Activated T-helper 2 cell treated with anti-CD3 and anti-CD28 coated beads, Interferon-gamma antibody, Interleukin-2, Interleukin-4, amounts not matched to agents 10 μg/mL and 5 μg/mL and 100 μg/mL, durations not matched to agents 14 hours and 24 hours and 36 hours (primary cell): ENCODE data around the gene CYP4V2. TPM values are rescaled to one million over a fixed set of nuclear protein-coding genes. Genes with fewer than 3 reads are reported as not detected.
A peak's percentile ranks its signal among the peaks of the same experiment; 100 is the strongest.

Experiments
- DNase-seq: peaks from one replicate; pipeline ENCODE4 v3.0.0; 2021; ENCODE audit warnings: low spot score
- H3K27ac Mint-ChIP-seq: one replicate; pipeline ENCODE4 v1.8.0; 2021; ENCODE audit warnings: mixed read lengths
- H3K27me3 Mint-ChIP-seq: one replicate; pipeline ENCODE4 v1.8.0; 2021; ENCODE audit warnings: low read depth, mixed read lengths
- H3K36me3 Mint-ChIP-seq: one replicate; pipeline ENCODE4 v1.8.0; 2021; ENCODE audit warnings: low read depth, mixed read lengths
- H3K4me1 Mint-ChIP-seq: one replicate; pipeline ENCODE4 v1.8.0; 2021; ENCODE audit warnings: low read depth, mixed read lengths
- H3K4me3 Mint-ChIP-seq: one replicate; pipeline ENCODE4 v1.8.0; 2021; ENCODE audit warnings: low read depth, mild to moderate bottlenecking, moderate library complexity, mixed read lengths
- H3K9me3 Mint-ChIP-seq: one replicate; pipeline ENCODE4 v1.8.0; 2021; ENCODE audit warnings: mixed read lengths
- intact Hi-C: fragments of 100-400 bp; cut with micrococcal nuclease; formaldehyde crosslinking; loops from one replicate; pipeline ENCODE4 v1.15.1; 2023
- total RNA-seq: library from RNA; stranded (reverse); gene quantifications from 2 replicates; pipeline ENCODE4 v1.2.3, GENCODE V29; 2022

The CYP4V2 gene
- total RNA-seq, 1 donor from 2014 or later = 8.9 TPM

DNA sequence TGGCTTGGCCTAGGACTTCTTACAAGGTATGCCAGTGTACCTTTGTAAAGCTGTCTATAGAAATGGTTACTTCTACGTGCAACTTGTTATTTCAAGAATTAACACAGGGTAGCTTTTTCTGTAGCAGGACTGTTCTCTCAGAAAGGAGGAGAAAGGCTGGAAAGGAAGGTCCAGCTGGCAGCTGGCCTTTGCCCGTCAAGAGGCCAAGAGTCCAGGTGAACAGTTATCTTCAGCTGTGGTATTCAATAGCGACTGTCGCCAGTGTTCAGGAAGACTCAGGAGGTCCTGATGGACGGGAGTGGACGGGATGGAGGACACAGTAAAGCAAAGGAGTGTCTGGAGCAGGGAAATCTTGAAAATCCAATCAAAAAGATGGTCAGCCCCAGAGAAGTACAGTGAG, 4.7 kb downstream of the CYP4V2 start:
- Mint-ChIP-seq H3K4me3 (no peak overlapping the region), H3K27me3 (no peaks in the 10 kb centered on the region), H3K9me3 (no peaks in the 10 kb centered on the region), H3K4me1 (peaks cover 6% of the 10 kb centered on the region), H3K27ac (no peak overlapping the region), H3K36me3 (peaks cover 18% of the 10 kb centered on the region)
- intact Hi-C loops = no loop called here
- DNase-seq = no peak

DNA sequence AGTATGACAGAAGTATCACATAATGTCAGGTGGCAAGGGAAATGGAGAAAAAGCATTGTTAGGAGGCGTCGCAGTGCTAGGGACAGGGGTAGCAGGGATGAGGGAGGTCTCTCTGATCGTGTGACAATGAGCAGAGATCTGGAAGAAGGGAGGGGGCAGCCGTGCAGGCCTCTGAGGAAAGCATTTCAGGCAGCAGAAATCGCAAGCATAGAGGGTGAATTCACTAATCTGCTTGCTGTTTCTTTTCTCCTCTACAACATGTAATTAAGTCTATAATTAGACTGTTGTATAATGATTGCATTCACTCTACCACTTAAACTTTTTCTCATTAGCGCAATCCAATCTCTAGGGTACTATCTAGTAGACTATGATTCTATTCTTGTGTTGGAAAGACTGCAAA, 9.1 kb downstream of the CYP4V2 start:
- DNase-seq = no peak
- Mint-ChIP-seq H3K27ac (no peak overlapping the region), H3K4me3 (no peak overlapping the region), H3K4me1 (peaks cover 6% of the 10 kb centered on the region), H3K27me3 (no peaks in the 10 kb centered on the region), H3K9me3 (no peaks in the 10 kb centered on the region), H3K36me3 (peaks cover 14% of the 10 kb centered on the region)
- intact Hi-C loops = no loop called here

DNA sequence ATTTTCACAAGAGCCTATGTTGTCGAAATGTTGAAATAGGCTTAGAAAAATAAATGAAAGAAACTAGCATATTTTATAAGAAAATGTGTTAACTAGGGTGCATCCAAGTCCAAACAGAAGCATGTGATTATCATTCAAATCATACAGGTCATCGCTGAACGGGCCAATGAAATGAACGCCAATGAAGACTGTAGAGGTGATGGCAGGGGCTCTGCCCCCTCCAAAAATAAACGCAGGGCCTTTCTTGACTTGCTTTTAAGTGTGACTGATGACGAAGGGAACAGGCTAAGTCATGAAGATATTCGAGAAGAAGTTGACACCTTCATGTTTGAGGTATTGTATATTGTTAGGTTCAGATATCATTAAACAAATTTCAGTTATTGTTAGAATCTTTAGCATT, 9.6 kb downstream of the CYP4V2 start:
- H3K9me3 Mint-ChIP-seq = no peaks in the 10 kb centered on the region
- intact Hi-C loops = no loop called here
- H3K4me3 Mint-ChIP-seq = no peak overlapping the region
- H3K27ac Mint-ChIP-seq = no peak overlapping the region
- DNase-seq = no peak
- H3K36me3 Mint-ChIP-seq = peaks cover 11% of the 10 kb centered on the region
- H3K27me3 Mint-ChIP-seq = no peaks in the 10 kb centered on the region
- peaks cover 6% of the 10 kb centered on the region for H3K4me1 Mint-ChIP-seq

DNA sequence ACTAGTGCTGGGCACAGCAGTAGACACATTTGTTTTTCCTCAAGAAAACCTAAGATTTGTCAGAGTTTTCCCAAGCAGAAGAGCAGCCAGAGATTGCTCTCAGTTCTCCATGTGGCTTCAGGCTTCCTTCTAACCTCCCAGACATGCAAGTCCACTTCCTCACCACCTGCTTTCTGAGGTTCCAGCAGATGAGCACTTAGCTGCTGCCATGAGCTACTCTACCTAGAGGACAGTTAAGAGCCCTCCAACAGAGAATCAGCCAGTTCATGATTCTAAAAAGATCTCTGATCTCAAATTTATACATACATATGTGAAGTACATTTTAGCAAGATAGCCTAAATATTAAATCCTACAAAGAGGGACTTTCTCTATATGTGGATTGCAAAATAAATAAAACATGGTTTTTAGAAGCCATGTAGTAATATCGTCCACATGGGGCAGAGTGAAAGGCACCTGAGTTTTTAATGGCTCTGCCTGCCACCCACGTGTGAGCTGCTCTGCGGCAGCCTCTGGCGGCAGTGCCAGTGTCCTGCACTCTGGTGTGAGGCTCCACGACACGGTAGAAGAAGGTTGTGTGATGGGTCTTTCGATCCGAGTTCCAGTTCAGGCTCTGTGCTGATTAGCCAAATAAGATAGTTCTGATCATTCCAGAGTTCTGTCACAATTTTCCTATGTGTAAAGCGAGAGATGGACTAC, 10.3 kb downstream of the CYP4V2 start:
- Mint-ChIP-seq H3K9me3 (no peaks in the 10 kb centered on the region), H3K27ac (no peak overlapping the region), H3K27me3 (no peaks in the 10 kb centered on the region), H3K4me1 (peaks cover 6% of the 10 kb centered on the region), H3K36me3 (peaks cover 6% of the 10 kb centered on the region), H3K4me3 (no peak overlapping the region)
- intact Hi-C loops = no loop called here
- peak; percentile 29 for DNase-seq

DNA sequence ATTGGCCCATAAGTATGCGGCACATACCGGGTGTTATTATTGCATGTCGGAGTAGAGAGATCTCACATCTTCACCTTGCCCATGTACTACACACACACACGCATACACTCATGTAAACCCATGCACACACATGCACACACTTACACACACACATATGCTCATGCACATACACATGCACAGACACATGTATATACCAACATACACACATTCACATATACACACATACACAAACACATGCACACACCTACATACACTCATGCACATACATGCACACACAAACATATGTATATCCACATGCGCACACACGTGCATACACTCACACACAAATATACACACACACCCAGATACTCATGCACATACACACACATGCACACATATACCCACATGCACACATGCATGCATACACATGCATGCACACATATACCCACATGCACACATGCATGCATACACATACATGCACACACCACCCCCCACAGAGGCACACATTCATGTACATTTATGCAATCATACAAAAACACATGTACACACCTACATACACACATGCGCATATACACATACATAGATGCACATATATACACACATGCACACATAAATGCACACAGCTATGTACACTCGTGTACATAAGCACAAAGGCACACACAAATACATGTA, 11.2 kb downstream of the CYP4V2 start:
- no peaks in the 10 kb centered on the region for H3K27me3 Mint-ChIP-seq
- intact Hi-C loops = no loop called here
- peaks cover 6% of the 10 kb centered on the region for H3K4me1 Mint-ChIP-seq
- DNase-seq = no peak
- H3K9me3 Mint-ChIP-seq = no peaks in the 10 kb centered on the region
- no peaks in the 10 kb centered on the region for H3K36me3 Mint-ChIP-seq
- H3K4me3 Mint-ChIP-seq = no peak overlapping the region
- H3K27ac Mint-ChIP-seq = no peak overlapping the region

DNA sequence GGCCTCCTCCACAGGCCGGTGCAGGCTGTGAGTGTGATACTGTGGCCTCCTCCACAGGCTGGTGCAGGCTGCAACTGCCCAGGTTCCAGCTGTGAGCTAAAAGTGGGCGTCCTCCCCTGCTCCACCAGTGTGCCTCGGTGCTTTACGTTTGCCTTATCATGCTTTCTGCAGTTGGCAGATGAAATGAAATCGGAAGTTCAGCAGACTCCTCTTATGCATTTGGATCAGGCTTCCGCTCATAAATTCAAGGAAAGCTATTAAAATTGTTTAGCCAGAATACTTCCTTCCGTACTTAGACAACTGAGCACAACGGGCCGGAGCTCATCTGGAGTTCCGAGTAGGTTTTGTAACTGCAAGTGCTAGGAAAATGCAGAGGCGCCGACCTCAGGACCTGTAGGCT, 12.0 kb downstream of the CYP4V2 start:
- Mint-ChIP-seq H3K27me3 (no peaks in the 10 kb centered on the region), H3K36me3 (no peaks in the 10 kb centered on the region), H3K9me3 (no peaks in the 10 kb centered on the region), H3K4me1 (peaks cover 6% of the 10 kb centered on the region), H3K27ac (no peak overlapping the region), H3K4me3 (no peak overlapping the region)
- no peak for DNase-seq
- intact Hi-C loops = no loop called here

DNA sequence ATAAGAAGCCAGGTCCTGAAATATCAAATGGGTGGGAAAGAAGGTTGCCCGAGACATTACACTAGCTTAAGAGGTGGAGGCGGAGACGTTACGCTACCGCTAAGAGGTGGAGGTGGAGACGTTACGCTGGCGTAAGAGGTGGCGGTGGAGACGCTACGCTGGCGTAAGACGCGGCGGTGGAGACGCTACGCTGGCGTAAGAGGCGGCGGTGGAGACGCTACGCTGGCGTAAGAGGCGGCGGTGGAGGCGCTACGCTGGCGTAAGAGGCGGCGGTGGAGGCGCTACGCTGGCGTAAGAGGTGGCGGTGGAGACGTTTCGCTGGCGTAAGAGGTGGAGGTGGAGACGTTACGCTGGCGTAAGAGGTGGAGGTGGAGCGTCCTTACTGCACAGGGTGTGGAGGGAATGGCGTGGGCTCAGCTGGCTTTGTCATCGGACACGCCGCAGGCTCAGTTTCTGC, 12.8 kb downstream of the CYP4V2 start:
- H3K4me3 Mint-ChIP-seq = no peak overlapping the region
- peaks cover 7% of the 10 kb centered on the region for H3K36me3 Mint-ChIP-seq
- intact Hi-C loops = no loop called here
- no peak for DNase-seq
- peaks cover 5% of the 10 kb centered on the region for H3K9me3 Mint-ChIP-seq
- H3K4me1 Mint-ChIP-seq = peaks cover 6% of the 10 kb centered on the region
- H3K27me3 Mint-ChIP-seq = no peaks in the 10 kb centered on the region
- H3K27ac Mint-ChIP-seq = no peak overlapping the region

DNA sequence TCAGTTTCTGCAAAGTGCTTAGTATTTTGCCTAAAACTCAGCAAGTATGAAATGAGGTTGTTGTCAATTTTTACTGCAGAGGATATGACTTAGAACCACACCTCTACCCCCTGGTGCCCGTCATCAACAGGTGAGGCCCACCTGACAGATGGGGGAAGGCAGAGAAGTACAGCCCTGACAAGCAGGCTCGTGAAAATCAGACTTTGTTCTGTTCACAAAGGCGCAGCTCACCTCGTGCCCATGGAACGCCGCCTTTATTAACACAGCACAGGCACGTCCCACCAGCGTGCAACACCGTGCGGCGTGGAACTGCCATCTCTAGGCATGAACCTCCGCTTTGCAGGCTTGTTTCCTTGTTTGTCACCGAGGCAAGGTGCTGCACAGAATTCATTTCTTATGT, 13.3 kb downstream of the CYP4V2 start:
- Mint-ChIP-seq H3K27ac (no peak overlapping the region), H3K36me3 (peaks cover 12% of the 10 kb centered on the region), H3K9me3 (peaks cover 9% of the 10 kb centered on the region), H3K4me3 (no peak overlapping the region), H3K4me1 (peaks cover 6% of the 10 kb centered on the region), H3K27me3 (no peaks in the 10 kb centered on the region)
- intact Hi-C loops = no loop called here
- DNase-seq = no peak

DNA sequence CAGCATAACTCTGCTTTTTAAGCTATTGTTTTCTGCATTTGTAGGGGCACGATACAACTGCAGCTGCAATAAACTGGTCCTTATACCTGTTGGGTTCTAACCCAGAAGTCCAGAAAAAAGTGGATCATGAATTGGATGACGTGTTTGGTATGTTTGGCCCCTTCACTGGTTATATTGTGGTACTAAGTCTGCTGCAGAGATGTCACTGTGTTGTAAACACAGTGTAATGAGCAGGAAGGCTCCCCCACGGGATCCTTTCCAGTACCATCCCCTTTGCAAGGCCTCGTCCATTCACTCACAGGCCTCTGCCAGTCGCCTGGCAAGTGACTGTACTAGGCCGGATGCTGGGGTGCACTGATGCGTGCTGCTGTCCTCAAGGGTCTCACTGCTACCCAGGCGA, 13.8 kb downstream of the CYP4V2 start:
- Mint-ChIP-seq H3K27ac (no peak overlapping the region), H3K27me3 (no peaks in the 10 kb centered on the region), H3K36me3 (peaks cover 15% of the 10 kb centered on the region), H3K4me1 (peaks cover 6% of the 10 kb centered on the region), H3K4me3 (no peak overlapping the region), H3K9me3 (peaks cover 10% of the 10 kb centered on the region)
- intact Hi-C loops = no loop called here
- no peak for DNase-seq

DNA sequence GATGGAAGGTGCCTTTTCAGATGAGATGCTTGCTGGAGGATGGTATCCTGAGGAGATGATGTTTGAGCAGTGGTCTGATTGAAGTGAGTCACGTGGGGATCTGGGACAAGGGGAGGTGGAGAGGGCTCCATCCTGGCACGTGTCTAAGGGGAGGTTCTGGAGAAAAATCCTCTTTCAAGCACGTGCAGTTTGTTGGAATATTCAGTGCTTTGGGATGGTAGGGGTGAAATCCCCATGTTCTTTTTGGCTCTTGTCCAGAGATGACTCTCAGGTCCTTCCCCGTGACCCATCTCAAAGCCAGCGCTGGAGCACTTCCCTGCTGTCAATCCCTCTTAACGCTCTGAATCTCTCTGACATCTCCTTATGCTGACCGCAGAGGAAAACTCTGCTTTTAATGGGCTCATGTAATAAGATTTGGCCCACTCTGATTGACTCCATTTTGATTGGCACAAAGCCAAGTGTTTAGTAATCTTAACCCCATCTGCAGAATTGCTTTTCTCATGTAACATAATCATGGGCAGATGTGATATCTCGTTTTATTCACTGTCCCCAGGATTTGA, 25.2 kb downstream of the CYP4V2 start:
- Mint-ChIP-seq H3K9me3 (no peaks in the 10 kb centered on the region), H3K4me1 (no peaks in the 10 kb centered on the region), H3K27me3 (peaks cover 5% of the 10 kb centered on the region), H3K27ac (no peak overlapping the region), H3K4me3 (no peak overlapping the region), H3K36me3 (no peaks in the 10 kb centered on the region)
- no peak for DNase-seq
- intact Hi-C loops = no loop called here

DNA sequence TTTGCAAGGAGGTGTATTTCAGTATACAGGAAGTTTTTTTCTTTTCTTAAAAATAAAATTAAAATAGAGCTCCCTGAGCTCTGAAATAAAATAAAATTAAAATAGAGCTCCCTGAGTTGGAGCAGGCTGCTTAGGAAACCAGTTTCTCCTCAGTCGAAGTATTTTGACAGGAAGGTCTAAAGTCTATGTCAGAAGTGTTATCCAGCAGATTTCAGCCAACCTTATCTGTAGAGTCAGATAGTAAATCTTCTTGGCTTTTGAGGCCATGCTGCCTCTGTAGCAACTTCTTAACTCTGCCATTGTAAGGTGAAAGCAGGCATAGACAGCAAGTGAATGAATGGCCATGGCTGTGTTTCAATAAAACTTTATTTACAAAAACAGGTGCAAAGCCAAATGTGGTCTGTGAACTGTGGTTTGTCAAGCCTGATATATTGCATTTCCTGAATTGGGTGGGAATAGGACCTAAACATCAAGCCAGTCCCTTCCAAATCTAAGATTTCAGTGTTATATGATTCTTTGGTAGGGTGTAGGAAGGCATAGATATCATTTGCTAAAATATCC, 26.4 kb downstream of the CYP4V2 start:
- no peak overlapping the region for H3K4me3 Mint-ChIP-seq
- peaks cover 5% of the 10 kb centered on the region for H3K27me3 Mint-ChIP-seq
- no peak overlapping the region for H3K27ac Mint-ChIP-seq
- intact Hi-C loops = no loop called here
- no peak for DNase-seq
- H3K9me3 Mint-ChIP-seq = peaks cover under 1% of the 10 kb centered on the region
- no peaks in the 10 kb centered on the region for H3K4me1 Mint-ChIP-seq
- H3K36me3 Mint-ChIP-seq = no peaks in the 10 kb centered on the region

DNA sequence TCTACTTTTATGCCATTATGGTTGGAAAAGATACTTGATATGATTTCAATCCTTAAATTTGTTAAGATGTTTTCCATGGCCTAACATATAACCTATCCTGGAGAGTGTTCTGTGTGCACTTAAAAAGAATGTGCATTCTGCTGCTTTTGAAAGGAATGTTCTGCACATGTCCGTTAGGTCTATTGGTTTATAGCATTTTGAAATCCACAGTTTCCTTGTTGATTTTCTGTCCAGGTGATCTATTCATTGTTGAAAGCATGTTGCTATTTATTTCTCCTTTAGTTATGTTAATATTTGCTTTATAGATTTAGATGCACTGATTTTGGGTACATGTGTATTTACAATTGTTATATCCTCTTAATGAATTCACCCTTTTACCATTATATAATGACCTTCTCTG, 30.3 kb downstream of the CYP4V2 start:
- intact Hi-C loops = no loop called here

DNA sequence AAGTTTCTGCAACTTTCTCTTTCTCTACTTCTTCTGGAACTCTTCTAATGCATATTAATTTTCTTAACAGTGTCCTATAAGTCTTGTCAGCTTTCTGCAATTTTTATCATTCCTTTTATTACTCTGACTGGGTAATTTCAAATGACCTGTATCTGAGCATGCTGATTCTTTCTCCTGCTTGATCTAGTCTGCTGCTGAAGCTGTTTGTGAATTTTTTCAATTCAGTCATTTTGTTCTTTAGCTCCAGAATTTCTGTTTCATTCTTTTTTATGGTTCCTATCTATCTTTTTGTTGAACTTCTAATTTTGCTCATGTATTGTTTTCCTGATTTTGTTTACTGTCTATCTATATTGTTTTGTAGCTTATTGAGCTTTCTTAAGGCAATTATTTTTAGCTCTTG, 34.5 kb downstream of the CYP4V2 start:
- Mint-ChIP-seq H3K27me3 (peaks cover 2% of the 10 kb centered on the region), H3K4me1 (no peaks in the 10 kb centered on the region), H3K4me3 (no peak overlapping the region), H3K36me3 (no peaks in the 10 kb centered on the region), H3K9me3 (peaks cover 12% of the 10 kb centered on the region), H3K27ac (no peak overlapping the region)
- no peak for DNase-seq
- intact Hi-C loops = no loop called here

More for the DNA sequence above, 30.3 kb downstream of the CYP4V2 start:
- H3K36me3 Mint-ChIP-seq = no peaks in the 10 kb centered on the region
- H3K27me3 Mint-ChIP-seq = peaks cover 2% of the 10 kb centered on the region
- no peak overlapping the region for H3K4me3 Mint-ChIP-seq
- no peak overlapping the region for H3K27ac Mint-ChIP-seq
- no peaks in the 10 kb centered on the region for H3K4me1 Mint-ChIP-seq
- H3K9me3 Mint-ChIP-seq = peaks cover 12% of the 10 kb centered on the region
- no peak for DNase-seq
